ENCODE results near the gene SGMS2. TPM values are rescaled to one million over a fixed set of nuclear protein-coding genes. Genes with fewer than 3 reads are reported as not detected.

The SGMS2 gene
- total RNA-seq, 1 donor from 2014 or later, result not detected

- no peaks in the 10 kb centered on the region for H3K4me1 Mint-ChIP-seq (ENCODE audit: low read depth, unreplicated experiment)
- H3K4me3 Mint-ChIP-seq (ENCODE audit: unreplicated experiment), result no peak overlapping the region
- H3K36me3 Mint-ChIP-seq (ENCODE audit: unreplicated experiment), result peaks cover 6% of the 10 kb centered on the region
- DNase-seq, result no peak
- H3K27ac Mint-ChIP-seq (ENCODE audit: unreplicated experiment), result no peak overlapping the region
- TF ChIP-seq CTCF (IDR thresholded peaks at IDR 0.05; ENCODE audit: partially characterized antibody, unreplicated experiment), result no peak
- no peaks in the 10 kb centered on the region for H3K9me3 Mint-ChIP-seq (ENCODE audit: unreplicated experiment)
- H3K27me3 Mint-ChIP-seq (ENCODE audit: unreplicated experiment), result no peaks in the 10 kb centered on the region
Measured at GRCh38 chr4:107893171-107894137, 68.7 kb downstream of the SGMS2 start.

GRCh38 chr4:107894138-107894603 lies 69.4 kb downstream of the SGMS2 start:
- Mint-ChIP-seq H3K27ac (ENCODE audit: unreplicated experiment) (no peak overlapping the region), H3K4me1 (ENCODE audit: low read depth, unreplicated experiment) (no peaks in the 10 kb centered on the region)

GRCh38 chr4:107896158-107896645 lies 71.5 kb downstream of the SGMS2 start:
- H3K4me3 Mint-ChIP-seq (ENCODE audit: unreplicated experiment), result no peak overlapping the region
- peaks cover 3% of the 10 kb centered on the region for H3K36me3 Mint-ChIP-seq (ENCODE audit: unreplicated experiment)
- no peaks in the 10 kb centered on the region for H3K4me1 Mint-ChIP-seq (ENCODE audit: low read depth, unreplicated experiment)
- H3K27ac Mint-ChIP-seq (ENCODE audit: unreplicated experiment), result no peak overlapping the region
- no peak for TF ChIP-seq CTCF (IDR thresholded peaks at IDR 0.05; ENCODE audit: partially characterized antibody, unreplicated experiment)
- H3K9me3 Mint-ChIP-seq (ENCODE audit: unreplicated experiment), result no peaks in the 10 kb centered on the region
- DNase-seq, result no peak
- H3K27me3 Mint-ChIP-seq (ENCODE audit: unreplicated experiment), result no peaks in the 10 kb centered on the region

More at GRCh38 chr4:107894138-107894603, 69.4 kb downstream of the SGMS2 start:
- no peak for DNase-seq
- Mint-ChIP-seq H3K36me3 (ENCODE audit: unreplicated experiment) (peaks cover 6% of the 10 kb centered on the region), H3K4me3 (ENCODE audit: unreplicated experiment) (no peak overlapping the region), H3K27me3 (ENCODE audit: unreplicated experiment) (no peaks in the 10 kb centered on the region), H3K9me3 (ENCODE audit: unreplicated experiment) (no peaks in the 10 kb centered on the region)
- TF ChIP-seq CTCF (IDR thresholded peaks at IDR 0.05; ENCODE audit: partially characterized antibody, unreplicated experiment), result no peak

- H3K9me3 Mint-ChIP-seq (ENCODE audit: unreplicated experiment), result no peaks in the 10 kb centered on the region
- H3K4me3 Mint-ChIP-seq (ENCODE audit: unreplicated experiment), result no peak overlapping the region
- no peaks in the 10 kb centered on the region for H3K36me3 Mint-ChIP-seq (ENCODE audit: unreplicated experiment)
- no peak overlapping the region for H3K27ac Mint-ChIP-seq (ENCODE audit: unreplicated experiment)
- DNase-seq, result no peak
- TF ChIP-seq CTCF (IDR thresholded peaks at IDR 0.05; ENCODE audit: partially characterized antibody, unreplicated experiment), result no peak
- H3K4me1 Mint-ChIP-seq (ENCODE audit: low read depth, unreplicated experiment), result no peaks in the 10 kb centered on the region
- no peaks in the 10 kb centered on the region for H3K27me3 Mint-ChIP-seq (ENCODE audit: unreplicated experiment)
Measured at GRCh38 chr4:107896646-107897045, 71.9 kb downstream of the SGMS2 start.

- DNase-seq, result no peak
- no peak overlapping the region for H3K4me3 Mint-ChIP-seq (ENCODE audit: unreplicated experiment)
- no peaks in the 10 kb centered on the region for H3K9me3 Mint-ChIP-seq (ENCODE audit: unreplicated experiment)
- H3K27me3 Mint-ChIP-seq (ENCODE audit: unreplicated experiment), result no peaks in the 10 kb centered on the region
- no peaks in the 10 kb centered on the region for H3K4me1 Mint-ChIP-seq (ENCODE audit: low read depth, unreplicated experiment)
- no peak for TF ChIP-seq CTCF (IDR thresholded peaks at IDR 0.05; ENCODE audit: partially characterized antibody, unreplicated experiment)
- H3K27ac Mint-ChIP-seq (ENCODE audit: unreplicated experiment), result no peak overlapping the region
- H3K36me3 Mint-ChIP-seq (ENCODE audit: unreplicated experiment), result no peaks in the 10 kb centered on the region
Measured at GRCh38 chr4:107897823-107898222, 73.1 kb downstream of the SGMS2 start.
